ENCODE results near the gene HTR6.
A peak's percentile ranks its signal among the peaks of the same experiment; 100 is the strongest.

GRCh38 chr1:19704247-19705113, 39.8 kb downstream of the HTR6 start:
- TF ChIP-seq POLR2AphosphoS5 (IDR thresholded peaks at IDR 0.05) (no peak), EP300 (conservative IDR thresholded peaks at IDR 0.05; ENCODE audit: poor library complexity, severe bottlenecking) (no peak), CTCF (IDR thresholded peaks at IDR 0.05; ENCODE audit: poor library complexity, severe bottlenecking) (peak; percentile 93), RAD21 (conservative IDR thresholded peaks at IDR 0.05) (peak; percentile 73), MXI1 (conservative IDR thresholded peaks at IDR 0.05; ENCODE audit: poor library complexity, severe bottlenecking) (no peak), EZH2 (IDR thresholded peaks at IDR 0.05; ENCODE audit: borderline replicate concordance, insufficient read depth, low read length, poor library complexity, severe bottlenecking) (no peak), REST (IDR thresholded peaks at IDR 0.05; ENCODE audit: borderline replicate concordance) (no peak), TAF1 (IDR thresholded peaks at IDR 0.05; ENCODE audit: low read depth) (no peak), SMC3 (conservative IDR thresholded peaks at IDR 0.05; ENCODE audit: poor library complexity) (peak; percentile 81)

Data from neural cell (in vitro differentiated cells).